ENCODE data around the gene ZPR1. TPM values are rescaled to one million over a fixed set of nuclear protein-coding genes. Genes with fewer than 3 reads are reported as not detected.

ZPR1 gene
- polyA plus RNA-seq, 4 donors, result 53.4 to 57.1 (median 55.3) TPM

- no peak for DNase-seq (ENCODE audit: low read depth in 4 of 4, low spot score in 2 of 4)
These were observed 8.7 kb upstream of the ZPR1 start for GRCh38 chr11:116796548-116796947.

- DNase-seq (ENCODE audit: low read depth in 4 of 4, low spot score in 2 of 4), result no peak
These were observed 7.0 kb upstream of the ZPR1 start for GRCh38 chr11:116794851-116795250.

- DNase-seq (ENCODE audit: low read depth in 4 of 4, low spot score in 2 of 4), result no peak
These were observed 5.9 kb upstream of the ZPR1 start for GRCh38 chr11:116793772-116794097.

GRCh38 chr11:116792869-116793771 is 5.3 kb upstream of the ZPR1 start:
- no peak for DNase-seq (ENCODE audit: low read depth in 4 of 4, low spot score in 2 of 4)

- DNase-seq (ENCODE audit: low read depth in 4 of 4, low spot score in 2 of 4), result no peak
These were observed 4.5 kb upstream of the ZPR1 start for GRCh38 chr11:116792144-116792868.

GRCh38 chr11:116791813-116792143 is 4.0 kb upstream of the ZPR1 start, which contains the start of gene APOA5:
Gene APOA5, minus strand, starts transcription at chr11:116791879. Its CDS starts 19 bp downstream, at chr11:116791860.
- DNase-seq (ENCODE audit: low read depth in 4 of 4, low spot score in 2 of 4), result no peak

GRCh38 chr11:116791002-116791812 is 3.4 kb upstream of the ZPR1 start:
- peak in 2 of 4 donors; percentile 35 to 48 for DNase-seq (ENCODE audit: low read depth in 4 of 4, low spot score in 2 of 4)

- DNase-seq (ENCODE audit: low read depth in 4 of 4, low spot score in 2 of 4), result no peak
These were observed 2.6 kb upstream of the ZPR1 start for GRCh38 chr11:116790167-116791001.

- DNase-seq (ENCODE audit: low read depth in 4 of 4, low spot score in 2 of 4), result no peak
These were observed 1.2 kb upstream of the ZPR1 start for GRCh38 chr11:116788975-116789374.

GRCh38 chr11:116788534-116788933 is 711 bp upstream of the ZPR1 start:
- DNase-seq (ENCODE audit: low read depth in 4 of 4, low spot score in 2 of 4), result no peak

GRCh38 chr11:116787436-116787785 is 412 bp downstream of the ZPR1 start:
- no peak for DNase-seq (ENCODE audit: low read depth in 4 of 4, low spot score in 2 of 4)

- no peak for DNase-seq (ENCODE audit: low read depth in 4 of 4, low spot score in 2 of 4)
These were observed 857 bp downstream of the ZPR1 start for GRCh38 chr11:116786966-116787365.

GRCh38 chr11:116786326-116786725 is 1.5 kb downstream of the ZPR1 start:
- no peak for DNase-seq (ENCODE audit: low read depth in 4 of 4, low spot score in 2 of 4)

GRCh38 chr11:116782728-116783127 is 5.1 kb downstream of the ZPR1 start:
- DNase-seq (ENCODE audit: low read depth in 4 of 4, low spot score in 2 of 4), result no peak

GRCh38 chr11:116778556-116778955 is 9.3 kb downstream of the ZPR1 start:
- no peak for DNase-seq (ENCODE audit: low read depth in 4 of 4, low spot score in 2 of 4)

GRCh38 chr11:116777056-116777455 is 10.8 kb downstream of the ZPR1 start:
- DNase-seq (ENCODE audit: low read depth in 4 of 4, low spot score in 2 of 4), result no peak

- DNase-seq (ENCODE audit: low read depth in 4 of 4, low spot score in 2 of 4), result no peak
These were observed 11.3 kb downstream of the ZPR1 start for GRCh38 chr11:116776522-116776984.

GRCh38 chr11:116775975-116776374 is 11.8 kb downstream of the ZPR1 start:
- DNase-seq (ENCODE audit: low read depth in 4 of 4, low spot score in 2 of 4), result no peak

GRCh38 chr11:116774661-116775060 is 13.2 kb downstream of the ZPR1 start:
- no peak for DNase-seq (ENCODE audit: low read depth in 4 of 4, low spot score in 2 of 4)

Measured in left renal cortex interstitium (tissue), 4 donors.